Measurements from ENCODE around the gene GIPC3. TPM values are rescaled to one million over a fixed set of nuclear protein-coding genes. Genes with fewer than 3 reads are reported as not detected.
"Not testable (repeated sequence)": the region's sequence is repeated elsewhere in the genome, so short reads cannot be mapped to it uniquely, and the experiment has no call there.

GIPC3 gene
- total RNA-seq, 1 donor from 2014 or later, result 1.9 TPM

GRCh38 chr19:3573858-3574637 is 11.2 kb upstream of the GIPC3 start:
- intact Hi-C loops (cut with micrococcal nuclease), result no loop called here
- peak; percentile 88 for DNase-seq

DNA sequence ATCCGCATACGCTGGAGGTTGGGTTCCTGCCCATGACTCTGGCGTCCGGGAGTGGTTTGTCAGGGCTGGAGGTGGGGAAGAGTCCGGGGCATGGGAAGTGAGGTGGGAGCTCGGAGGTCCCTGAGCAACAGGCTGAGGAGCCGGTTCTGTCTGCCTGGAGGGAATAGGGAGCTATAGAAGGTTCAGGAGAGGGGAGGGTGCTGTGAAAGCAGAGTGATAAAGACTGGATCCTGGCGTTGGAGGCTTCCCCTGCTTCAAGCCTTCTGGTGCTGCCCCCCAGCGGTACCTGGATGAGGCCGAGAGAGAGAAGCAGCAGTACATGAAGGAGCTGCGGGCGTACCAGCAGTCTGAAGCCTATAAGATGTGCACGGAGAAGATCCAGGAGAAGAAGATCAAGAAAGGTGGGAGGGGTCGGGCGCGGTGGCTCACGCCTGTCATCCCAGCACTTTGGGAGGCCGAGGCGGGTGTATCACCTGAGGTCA is 10.0 kb upstream of the GIPC3 start:
- DNase-seq (no peak), ATAC-seq (no peak)
- intact Hi-C loops (cut with micrococcal nuclease), result no loop called here

More at GRCh38 chr19:3573858-3574637, 11.2 kb upstream of the GIPC3 start:
- peak; percentile 8 for ATAC-seq

DNA sequence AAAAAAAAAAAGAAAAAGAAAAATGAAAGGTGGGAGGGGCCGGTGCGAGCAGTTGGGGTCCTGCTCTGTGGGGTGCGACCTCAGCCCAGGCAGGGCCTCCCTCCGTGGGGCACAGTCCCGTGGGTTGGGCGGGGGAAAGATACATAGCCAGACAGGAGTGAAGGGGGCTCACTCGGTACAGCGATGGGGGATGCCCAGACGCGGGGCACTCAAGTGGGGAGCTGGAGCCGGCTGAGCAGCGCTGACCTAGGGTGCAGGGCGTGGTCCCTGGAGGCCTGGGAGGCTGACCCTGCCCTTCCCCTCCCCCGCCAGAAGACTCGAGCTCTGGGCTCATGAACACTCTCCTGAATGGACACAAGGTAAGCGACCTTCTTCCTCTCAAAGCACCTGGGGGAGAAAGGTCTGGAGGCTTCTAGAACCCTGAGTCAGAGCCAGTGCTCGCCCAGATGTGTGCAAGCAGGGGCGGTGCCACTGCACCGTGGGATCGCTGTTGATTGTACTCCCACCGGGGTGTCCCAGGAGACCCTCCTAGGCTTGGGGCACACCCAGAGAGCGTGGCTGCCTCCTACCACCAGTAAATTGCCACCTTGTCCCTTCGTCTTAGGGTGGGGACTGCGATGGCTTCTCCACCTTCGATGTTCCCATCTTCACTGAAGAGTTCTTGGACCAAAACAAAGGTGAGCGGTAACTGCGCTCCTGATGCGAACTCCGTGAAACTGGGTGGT is 9.2 kb upstream of the GIPC3 start:
- no peak for DNase-seq
- ATAC-seq, result no peak
- intact Hi-C loops (cut with micrococcal nuclease), result no loop called here

DNA sequence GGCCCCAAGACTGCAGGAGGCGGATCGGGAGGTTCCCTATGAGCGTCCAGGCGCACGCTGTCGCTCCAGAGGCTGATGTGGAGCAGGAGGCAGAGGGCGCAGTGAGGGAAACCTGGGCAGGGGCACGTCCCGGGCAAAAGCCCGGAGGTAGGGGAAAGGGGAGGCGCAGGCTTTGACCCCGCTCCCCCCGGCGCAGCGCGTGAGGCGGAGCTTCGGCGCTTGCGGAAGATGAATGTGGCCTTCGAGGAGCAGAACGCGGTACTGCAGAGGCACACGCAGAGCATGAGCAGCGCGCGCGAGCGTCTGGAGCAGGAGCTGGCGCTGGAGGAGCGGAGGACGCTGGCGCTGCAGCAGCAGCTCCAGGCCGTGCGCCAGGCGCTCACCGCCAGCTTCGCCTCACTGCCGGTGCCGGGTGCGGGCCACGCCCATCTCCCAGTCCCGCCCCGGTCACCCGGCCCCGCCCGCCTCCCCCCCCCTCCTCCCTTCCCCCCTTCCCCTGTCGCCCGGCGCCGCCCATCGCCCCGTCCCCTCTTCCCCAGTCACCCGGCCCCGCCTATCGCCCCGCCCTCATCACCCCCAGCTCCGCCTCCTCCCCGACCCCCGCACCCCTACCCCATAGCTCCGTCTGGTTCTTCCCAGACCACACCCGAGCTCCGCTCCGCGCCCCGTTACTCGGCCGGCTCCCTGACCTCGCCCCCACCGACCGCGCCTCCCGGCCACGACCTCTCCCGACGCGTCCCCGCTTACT is 8.4 kb upstream of the GIPC3 start:
- peak; percentile 82 for DNase-seq

GRCh38 chr19:3577723-3578344 is 7.4 kb upstream of the GIPC3 start:
- intact Hi-C loops (cut with micrococcal nuclease), result no loop called here
- DNase-seq (no peak), ATAC-seq (no peak)

More for the DNA sequence above, 8.4 kb upstream of the GIPC3 start:
- ATAC-seq, result peak; percentile 21
- intact Hi-C loops (cut with micrococcal nuclease), result no loop called here

DNA sequence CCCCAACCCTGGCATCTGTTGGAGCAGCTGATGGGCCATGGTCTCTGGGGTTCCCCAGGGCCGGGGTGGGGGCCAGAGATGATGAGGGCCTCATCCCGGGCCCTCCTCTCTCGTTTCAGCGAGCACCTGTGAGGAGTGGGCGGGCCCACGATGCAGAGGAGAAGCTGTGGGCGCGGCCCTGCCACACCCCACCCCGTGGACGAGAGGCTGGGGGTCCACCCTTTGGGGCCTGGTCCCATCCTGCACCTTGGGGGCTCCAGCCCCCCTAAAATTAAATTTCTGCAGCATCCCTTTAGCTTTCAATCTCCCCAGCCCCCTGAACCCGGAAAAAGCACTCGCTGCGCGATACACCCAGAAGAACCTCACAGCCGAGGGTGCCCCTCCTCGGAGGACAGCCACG is 6.9 kb upstream of the GIPC3 start:
- intact Hi-C loops (cut with micrococcal nuclease), result no loop called here
- ATAC-seq, result no peak
- DNase-seq, result no peak

GRCh38 chr19:3580156-3580934 is 4.9 kb upstream of the GIPC3 start:
- no peak for DNase-seq
- ATAC-seq, result no peak

DNA sequence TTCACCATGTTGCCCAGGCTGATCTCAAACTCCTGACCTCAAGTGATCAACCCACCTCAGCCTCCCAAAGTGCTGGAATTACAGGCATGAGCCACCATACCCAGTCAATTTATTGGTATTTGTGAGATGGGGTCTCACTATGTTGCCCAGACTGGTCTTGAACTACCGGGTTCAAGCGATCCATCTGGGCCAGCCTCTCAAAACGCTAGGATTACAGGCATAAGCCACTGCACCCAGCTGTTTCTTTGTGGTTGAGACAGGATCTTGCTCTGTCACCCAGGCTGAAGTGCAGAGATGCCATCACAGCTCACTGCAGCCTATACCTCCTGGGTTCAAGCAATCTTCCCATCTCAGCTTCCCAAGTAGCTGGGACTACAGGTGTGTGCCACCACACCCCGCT is 3.5 kb upstream of the GIPC3 start:
- ATAC-seq; DNase-seq; intact Hi-C loops (cut with micrococcal nuclease): not testable (repeated sequence)

More at GRCh38 chr19:3580156-3580934, 4.9 kb upstream of the GIPC3 start:
- intact Hi-C loops (cut with micrococcal nuclease), result no loop called here

DNA sequence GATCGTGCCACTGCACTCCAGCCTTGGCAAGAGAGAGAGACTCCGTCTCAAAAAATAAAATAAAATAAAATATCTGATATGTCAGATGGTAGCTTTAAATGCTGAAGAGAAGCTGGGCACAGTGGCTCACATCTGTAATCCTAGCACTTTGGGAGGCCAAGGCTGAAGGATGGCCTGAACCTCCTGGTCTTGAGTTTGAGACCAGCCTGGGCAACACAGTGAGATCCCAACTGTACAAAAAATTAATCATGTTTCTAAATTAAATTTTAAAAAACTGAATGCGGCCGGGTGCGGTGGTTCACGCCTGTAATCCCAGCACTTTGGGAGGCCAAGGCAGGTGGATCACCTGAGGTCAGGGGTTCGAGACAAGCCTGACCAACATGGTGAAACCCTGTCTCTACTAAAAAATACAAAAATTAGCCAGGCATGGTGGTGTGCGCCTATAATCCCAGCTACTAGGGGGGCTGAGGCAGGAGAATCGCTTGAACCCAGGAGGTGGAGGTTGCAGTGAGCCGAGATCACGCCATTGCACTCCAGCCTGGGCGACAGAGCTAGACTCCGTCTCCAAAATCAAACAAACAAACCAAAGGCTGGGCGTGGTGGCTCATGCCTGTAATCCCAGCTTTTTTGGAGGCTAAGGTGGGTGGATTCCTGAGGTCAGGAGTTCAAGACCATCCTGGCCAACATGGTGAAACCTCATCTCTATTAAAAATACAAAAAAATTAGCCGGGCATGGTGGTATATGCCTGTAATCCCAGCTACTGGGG is 1.1 kb upstream of the GIPC3 start:
- intact Hi-C loops (cut with micrococcal nuclease); DNase-seq; ATAC-seq: not testable (repeated sequence)

DNA sequence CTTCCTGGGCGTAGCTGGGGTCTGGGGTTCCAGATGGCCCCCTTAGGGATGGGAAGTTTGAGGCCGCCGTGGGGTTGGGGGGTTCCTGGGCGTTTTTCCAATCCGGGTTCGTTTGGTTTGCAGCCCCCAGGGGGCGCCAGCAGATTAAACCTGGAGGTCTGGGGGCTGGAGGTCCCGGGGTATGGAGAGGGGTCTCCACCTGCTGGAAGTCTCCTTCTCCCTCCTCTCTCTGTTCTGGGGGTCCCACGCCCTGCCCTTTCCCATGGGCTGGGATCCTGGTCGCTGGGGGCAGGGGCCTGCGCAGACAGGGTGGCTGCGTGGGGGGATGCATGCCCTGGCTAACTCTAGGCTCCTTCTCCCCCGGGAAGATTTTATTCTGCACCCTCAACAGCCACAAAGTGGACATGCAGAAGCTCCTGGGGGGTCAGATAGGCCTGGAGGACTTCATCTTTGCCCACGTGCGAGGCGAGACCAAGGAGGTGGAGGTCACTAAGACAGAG is 899 bp downstream of the GIPC3 start:
- ATAC-seq (peak; percentile 13), DNase-seq (no peak)
- intact Hi-C loops (cut with micrococcal nuclease), result no loop called here

GRCh38 chr19:3586707-3587346 is 1.5 kb downstream of the GIPC3 start:
- ATAC-seq (peak; percentile 69), DNase-seq (no peak)
- intact Hi-C loops (cut with micrococcal nuclease), result no loop called here

DNA sequence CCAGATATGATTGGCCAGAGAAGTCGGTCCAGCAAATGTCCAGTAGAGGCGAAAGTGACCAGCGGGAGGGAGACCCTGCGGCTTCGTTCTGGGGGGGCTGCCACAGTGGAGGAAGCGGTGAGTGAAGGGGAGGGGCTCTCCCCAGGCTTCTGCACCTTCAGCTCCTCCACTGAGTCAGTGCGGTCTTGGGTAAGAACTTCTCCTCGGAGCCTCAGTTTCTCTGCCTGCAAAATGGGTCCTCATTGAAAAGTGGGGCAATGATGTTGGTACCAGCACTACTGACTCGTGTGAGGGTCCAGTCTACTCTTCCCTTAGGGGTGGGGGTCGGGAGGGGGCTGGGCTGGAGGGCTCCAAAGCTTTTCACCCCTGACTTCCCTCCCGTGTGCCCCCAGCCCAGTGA is 4.2 kb downstream of the GIPC3 start:
- intact Hi-C loops (cut with micrococcal nuclease), result no loop called here
- no peak for ATAC-seq
- DNase-seq, result no peak

- DNase-seq, result no peak
- intact Hi-C loops (cut with micrococcal nuclease), result no loop called here
- no peak for ATAC-seq
Measured at GRCh38 chr19:3589949-3590348, 4.7 kb downstream of the GIPC3 start.

DNA sequence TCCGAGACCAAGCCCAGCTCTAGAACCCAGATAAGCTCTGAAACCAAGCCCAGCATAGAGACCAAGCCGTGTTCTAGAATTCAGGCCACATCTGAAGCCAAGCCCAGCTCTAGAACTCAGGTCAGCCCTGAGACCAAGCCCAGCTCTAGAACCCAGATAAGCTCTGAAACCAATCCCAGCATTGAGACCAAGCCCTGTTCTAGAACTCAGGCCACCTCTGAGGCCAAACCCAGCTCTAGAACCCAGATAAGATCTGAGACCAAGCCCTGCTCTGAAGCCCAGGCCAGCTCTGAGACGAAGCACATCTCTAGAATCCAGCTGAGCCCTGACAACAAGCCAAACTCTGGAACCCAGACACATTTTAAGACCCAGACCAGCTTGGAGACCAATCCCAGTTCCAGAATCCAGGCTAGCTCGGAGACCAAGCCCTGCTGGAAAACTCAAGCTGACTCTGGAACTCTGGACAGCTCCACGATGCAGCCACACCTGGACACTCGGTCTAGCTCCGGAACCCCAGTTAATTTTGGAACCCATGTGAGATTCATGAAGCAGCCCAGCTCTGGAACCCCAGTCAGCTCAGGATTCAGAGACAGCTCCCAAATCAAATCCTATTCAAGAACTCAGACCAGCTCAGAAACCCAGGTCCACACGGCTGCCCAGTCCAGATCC is 5.8 kb downstream of the GIPC3 start:
- ATAC-seq, result no peak
- no peak for DNase-seq
- intact Hi-C loops (cut with micrococcal nuclease), result no loop called here

GRCh38 chr19:3591876-3592613 is 6.8 kb downstream of the GIPC3 start:
- intact Hi-C loops (cut with micrococcal nuclease), result no loop called here
- DNase-seq (no peak), ATAC-seq (peak; percentile 70)

DNA sequence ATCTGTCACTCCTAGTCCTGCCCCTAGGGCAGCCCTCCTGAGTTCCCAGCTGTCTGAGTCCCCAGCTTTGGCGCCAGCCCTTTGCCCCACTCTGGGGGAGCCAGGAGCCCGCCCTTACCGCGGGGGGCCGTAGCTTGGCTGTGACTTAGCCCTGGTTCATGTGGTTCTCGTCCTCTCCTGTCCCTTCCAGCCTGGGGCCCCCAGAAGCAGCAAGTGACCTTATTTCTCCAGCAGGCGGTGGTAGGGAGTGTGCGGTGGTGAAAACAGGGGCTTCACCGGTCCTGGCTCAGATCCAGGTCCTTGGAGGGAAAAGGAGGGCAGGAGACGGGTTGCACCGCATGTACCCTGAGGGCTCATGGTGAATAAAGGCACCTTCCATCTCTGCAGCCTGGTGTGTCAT is 7.9 kb downstream of the GIPC3 start:
- ATAC-seq (no peak), DNase-seq (no peak)
- intact Hi-C loops (cut with micrococcal nuclease), result no loop called here

Measured in left ventricle myocardium superior (tissue), 1 donor.